Activated CD4-positive, alpha-beta T cell treated with anti-CD3 and anti-CD28 coated beads, Interleukin-10, Interleukin-2, amounts not matched to agents 100 ng/mL and 50 ng/mL, durations not matched to agents 16 hours and 8 hours (primary cell): Measurements from ENCODE around the gene CISD1.

Source experiments
- DNase-seq: peaks from one replicate; pipeline ENCODE4 v3.0.0-alpha.2; 2020

Gene CISD1

GRCh38 chr10:58266003-58266825 lies 2.7 kb upstream of the CISD1 start:
- peak; percentile 75 for DNase-seq

GRCh38 chr10:58266826-58267712 lies 1.9 kb upstream of the CISD1 start:
- DNase-seq = peak; percentile 42

- peak; percentile 97 for DNase-seq
Observed at GRCh38 chr10:58267713-58268453, 1.1 kb upstream of the CISD1 start, which contains the start of gene IPMK. TSS of gene IPMK (minus strand) at chr10:58267894. CDS start at chr10:58267611, 283 bp downstream.

GRCh38 chr10:58268454-58268945 lies 462 bp upstream of the CISD1 start:
- DNase-seq = no peak

- DNase-seq = no peak
Observed at GRCh38 chr10:58269782-58270290, 874 bp downstream of the CISD1 start.

- no peak for DNase-seq
Observed at GRCh38 chr10:58275261-58275660, 6.3 kb downstream of the CISD1 start.

GRCh38 chr10:58275908-58276307 lies 6.9 kb downstream of the CISD1 start:
- DNase-seq = no peak

- no peak for DNase-seq
Observed at GRCh38 chr10:58278274-58278961, 9.5 kb downstream of the CISD1 start.

- DNase-seq = no peak
Observed at GRCh38 chr10:58278962-58279307, 10.0 kb downstream of the CISD1 start.

- DNase-seq = no peak
Observed at GRCh38 chr10:58280477-58280876, 11.5 kb downstream of the CISD1 start.

GRCh38 chr10:58281092-58281752 lies 12.3 kb downstream of the CISD1 start:
- DNase-seq = no peak

GRCh38 chr10:58282615-58283014 lies 13.7 kb downstream of the CISD1 start:
- DNase-seq = peak; percentile 86

- peak; percentile 59 for DNase-seq
Observed at GRCh38 chr10:58291538-58292174, 22.7 kb downstream of the CISD1 start.

- DNase-seq = no peak
Observed at GRCh38 chr10:58293989-58294388, 25.0 kb downstream of the CISD1 start.

- peak; percentile 55 for DNase-seq
Observed at GRCh38 chr10:58299580-58299979, 30.6 kb downstream of the CISD1 start.

- no peak for DNase-seq
Observed at GRCh38 chr10:58300676-58301075, 31.7 kb downstream of the CISD1 start.

- DNase-seq = no peak
Observed at GRCh38 chr10:58302254-58302653, 33.3 kb downstream of the CISD1 start.

GRCh38 chr10:58304099-58304633 lies 35.2 kb downstream of the CISD1 start:
- DNase-seq = no peak

- no peak for DNase-seq
Observed at GRCh38 chr10:58305821-58306220, 36.9 kb downstream of the CISD1 start.

- no peak for DNase-seq
Observed at GRCh38 chr10:58307676-58308075, 38.7 kb downstream of the CISD1 start.

- no peak for DNase-seq
Observed at GRCh38 chr10:58311026-58311425, 42.1 kb downstream of the CISD1 start.
